Central memory CD8-positive, alpha-beta T cell (primary cell): ENCODE results near the gene MID2.
"Not testable (repeated sequence)": the region's sequence is repeated elsewhere in the genome, so short reads cannot be mapped to it uniquely, and the experiment has no call there.

Experiments used
- ATAC-seq: fragments of 150-1000 bp; cut with Tn5 transposase; replicated peaks from 2 replicates; pipeline ENCODE4 v1.10.0; 2022; ENCODE audit warnings: mild to moderate bottlenecking, moderate FRiP score, moderate number of reproducible peaks; ENCODE audit not compliant: poor library complexity, severe bottlenecking; ENCODE audit errors: extremely low read depth
- DNase-seq, 2 donors: peaks; one replicate each; pipeline ENCODE4 v3.0.0; 2021; ENCODE audit warnings: low spot score in 2 of 2
- H3K27ac Mint-ChIP-seq: one replicate; pipeline ENCODE4 v1.8.0; 2022; ENCODE audit warnings: low read depth, mild to moderate bottlenecking, moderate library complexity, mixed read lengths
- H3K27me3 Mint-ChIP-seq: one replicate; pipeline ENCODE4 v1.8.0; 2022; ENCODE audit warnings: mixed read lengths
- H3K36me3 Mint-ChIP-seq: one replicate; pipeline ENCODE4 v1.8.0; 2022; ENCODE audit warnings: mild to moderate bottlenecking, moderate library complexity, mixed read lengths; ENCODE audit not compliant: insufficient read depth
- H3K4me1 Mint-ChIP-seq: one replicate; pipeline ENCODE4 v1.8.0; 2022; ENCODE audit warnings: mixed read lengths
- H3K4me3 Mint-ChIP-seq: one replicate; pipeline ENCODE4 v1.8.0; 2022; ENCODE audit warnings: mild to moderate bottlenecking, moderate library complexity, mixed read lengths
- H3K9me3 Mint-ChIP-seq: one replicate; pipeline ENCODE4 v1.8.0; 2022; ENCODE audit warnings: mixed read lengths

Gene MID2

DNA sequence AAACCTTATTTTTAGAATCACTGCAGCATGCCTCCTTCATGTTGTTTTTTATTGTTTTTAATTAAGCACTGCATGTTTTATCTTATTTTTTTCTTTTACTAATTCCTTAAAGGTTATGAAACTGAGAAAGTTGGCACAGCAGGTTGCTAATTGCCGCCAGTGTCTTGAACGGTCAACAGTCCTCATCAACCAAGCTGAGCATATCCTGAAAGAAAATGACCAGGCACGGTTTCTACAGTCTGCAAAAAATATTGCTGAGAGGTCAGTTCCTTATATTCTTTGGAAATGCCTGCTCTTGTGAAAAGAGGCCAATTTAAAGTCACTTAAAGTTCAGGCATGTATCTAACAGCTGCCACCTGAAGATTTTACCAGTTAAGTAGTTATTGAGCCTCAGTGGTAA lies 79.7 kb downstream of the MID2 start:
- Mint-ChIP-seq H3K27ac (no peak overlapping the region), H3K4me1 (no peaks in the 10 kb centered on the region), H3K27me3 (no peaks in the 10 kb centered on the region), H3K4me3 (no peak overlapping the region), H3K36me3 (peaks cover 22% of the 10 kb centered on the region), H3K9me3 (no peaks in the 10 kb centered on the region)
- DNase-seq (no peak), ATAC-seq (no peak)

DNA sequence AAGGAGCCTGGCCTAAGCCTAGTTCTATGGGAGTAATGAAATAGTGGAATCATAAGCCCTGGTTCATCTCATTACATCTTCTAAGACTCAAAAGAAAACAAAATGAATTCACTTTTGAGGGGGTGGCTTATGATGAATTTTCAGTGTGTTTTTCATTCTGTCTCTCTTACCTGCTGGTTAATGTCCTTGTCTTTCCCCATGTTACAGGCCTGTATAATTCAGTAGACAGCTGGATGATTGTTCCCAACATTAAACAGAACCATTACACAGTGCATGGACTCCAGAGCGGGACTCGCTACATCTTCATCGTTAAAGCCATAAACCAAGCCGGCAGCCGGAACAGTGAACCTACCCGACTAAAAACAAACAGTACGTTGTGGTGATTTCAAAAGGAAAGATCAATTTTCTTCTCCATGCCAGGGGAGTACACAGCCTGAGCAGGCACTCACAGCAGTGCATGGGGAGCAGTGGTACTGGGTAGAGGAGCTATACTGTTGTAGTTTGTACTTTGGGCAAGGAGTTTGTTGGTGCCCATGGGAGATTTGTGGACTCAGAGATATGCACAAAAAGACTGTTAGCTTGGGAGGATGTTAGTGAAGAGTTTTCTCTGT lies 98.6 kb downstream of the MID2 start:
- Mint-ChIP-seq H3K27ac (no peak overlapping the region), H3K4me3 (no peak overlapping the region), H3K36me3 (peaks cover 15% of the 10 kb centered on the region), H3K9me3 (no peaks in the 10 kb centered on the region), H3K4me1 (no peaks in the 10 kb centered on the region), H3K27me3 (no peaks in the 10 kb centered on the region)
- ATAC-seq (no peak), DNase-seq (no peak)

DNA sequence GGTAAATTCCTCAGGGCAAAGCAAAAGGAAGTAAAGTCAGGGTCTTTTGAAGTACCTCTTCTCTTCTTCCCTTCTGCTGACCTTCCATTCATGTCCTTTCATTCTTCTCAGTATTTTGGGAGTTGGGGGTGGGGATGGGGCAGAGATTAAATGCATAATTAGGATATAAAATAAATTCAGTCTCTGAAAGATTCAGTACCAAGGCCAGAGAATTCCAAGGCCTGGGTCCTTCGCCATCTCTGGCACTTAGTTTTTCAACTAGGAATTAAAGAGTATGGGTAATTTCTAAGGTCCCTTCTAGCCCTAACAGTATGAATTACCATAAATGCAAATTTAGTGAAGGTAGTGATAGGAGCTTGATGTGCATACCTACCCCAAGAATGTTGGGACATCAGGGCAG lies 108.6 kb downstream of the MID2 start:
- H3K4me1 Mint-ChIP-seq = no peaks in the 10 kb centered on the region

DNA sequence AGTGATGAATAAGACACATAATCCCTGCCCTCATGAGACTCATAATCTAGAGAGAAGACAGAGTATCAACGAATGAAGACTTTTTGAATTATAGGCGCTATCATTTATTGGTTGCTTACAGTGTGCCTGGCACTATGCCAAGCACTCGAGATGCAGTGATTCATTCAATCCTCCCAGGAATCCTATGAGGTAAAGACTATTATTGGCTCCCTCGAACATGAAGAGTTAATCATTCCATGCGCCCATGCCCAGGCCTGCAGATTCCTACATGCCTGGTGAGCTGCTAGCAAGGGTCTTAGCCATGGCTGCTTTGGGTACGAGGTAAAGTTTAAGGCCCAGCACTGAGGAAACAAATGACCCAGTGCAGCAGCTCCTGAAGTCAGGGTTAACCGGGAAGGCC lies 109.5 kb downstream of the MID2 start:
- no peaks in the 10 kb centered on the region for H3K9me3 Mint-ChIP-seq
- H3K27ac Mint-ChIP-seq = no peak overlapping the region
- no peak for ATAC-seq
- no peak overlapping the region for H3K4me3 Mint-ChIP-seq
- peaks cover 17% of the 10 kb centered on the region for H3K27me3 Mint-ChIP-seq
- no peak for DNase-seq
- no peaks in the 10 kb centered on the region for H3K4me1 Mint-ChIP-seq
- no peaks in the 10 kb centered on the region for H3K36me3 Mint-ChIP-seq

More for the DNA sequence above, 108.6 kb downstream of the MID2 start:
- DNase-seq (no peak), ATAC-seq (no peak)
- no peak overlapping the region for H3K4me3 Mint-ChIP-seq
- no peaks in the 10 kb centered on the region for H3K9me3 Mint-ChIP-seq
- H3K27me3 Mint-ChIP-seq = peaks cover 17% of the 10 kb centered on the region
- no peaks in the 10 kb centered on the region for H3K36me3 Mint-ChIP-seq
- no peak overlapping the region for H3K27ac Mint-ChIP-seq

DNA sequence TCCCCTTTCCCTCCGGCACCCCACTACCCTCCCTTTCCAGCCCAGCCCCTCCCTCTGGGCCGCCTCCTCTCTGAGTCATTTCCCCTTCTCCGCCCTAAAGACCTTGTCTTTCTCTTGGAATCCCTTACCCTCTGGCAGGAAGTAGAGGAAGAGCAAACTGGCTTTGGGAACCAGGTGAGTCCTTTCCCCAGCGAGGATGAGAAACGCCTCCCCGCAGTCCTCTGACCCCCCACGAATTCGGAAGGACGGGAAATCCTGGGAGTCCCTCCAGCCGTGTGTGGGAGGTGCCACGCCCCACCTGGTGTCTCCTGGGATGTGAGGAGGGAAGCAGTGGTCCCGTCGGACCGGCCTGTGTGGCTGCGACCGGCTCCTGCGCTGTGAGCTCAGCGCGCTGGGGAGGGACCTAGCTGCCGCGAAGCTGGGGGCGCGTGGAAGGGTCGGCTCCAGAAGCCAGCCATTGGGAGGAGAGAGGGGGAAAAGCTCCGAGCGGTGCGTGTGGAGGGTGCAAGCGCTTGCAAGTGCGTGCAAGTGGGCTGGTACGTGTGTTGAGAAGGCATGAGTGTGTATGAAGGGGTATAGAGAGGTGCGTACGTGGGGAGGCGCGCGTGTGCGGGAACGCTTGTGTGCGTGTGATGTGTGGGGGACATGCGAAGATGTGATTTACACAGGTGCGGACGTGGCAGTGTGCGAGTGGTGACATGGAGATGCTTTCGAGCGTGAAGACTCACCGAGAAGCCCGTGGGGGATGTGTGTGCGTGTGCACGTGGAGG lies 110.2 kb downstream of the MID2 start:
- no peaks in the 10 kb centered on the region for H3K36me3 Mint-ChIP-seq
- ATAC-seq (no peak), DNase-seq (no peak)
- H3K4me1 Mint-ChIP-seq = no peaks in the 10 kb centered on the region
- H3K27ac Mint-ChIP-seq = peak overlapping the region; percentile 51
- H3K9me3 Mint-ChIP-seq = no peaks in the 10 kb centered on the region
- peaks cover 17% of the 10 kb centered on the region for H3K27me3 Mint-ChIP-seq
- no peak overlapping the region for H3K4me3 Mint-ChIP-seq

DNA sequence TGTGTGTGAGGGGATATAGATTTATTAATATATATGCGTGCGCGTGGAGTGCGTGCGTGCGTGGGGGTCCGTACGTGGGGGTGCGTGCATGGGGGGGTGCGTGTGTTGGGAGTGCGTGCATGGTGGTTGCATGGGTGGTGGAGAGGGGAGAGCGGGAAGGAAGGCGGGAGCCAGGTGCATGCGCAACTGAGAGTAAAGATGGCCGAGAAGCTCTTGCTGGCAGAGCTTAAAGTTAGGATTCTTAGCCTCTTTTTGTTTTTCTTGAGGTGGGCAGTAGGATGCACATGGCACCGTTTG lies 110.7 kb downstream of the MID2 start:
- peaks cover 17% of the 10 kb centered on the region for H3K27me3 Mint-ChIP-seq
- H3K4me3 Mint-ChIP-seq = no peak overlapping the region
- H3K4me1 Mint-ChIP-seq = no peaks in the 10 kb centered on the region
- H3K36me3 Mint-ChIP-seq = no peaks in the 10 kb centered on the region
- ATAC-seq = no peak
- DNase-seq = no peak
- no peak overlapping the region for H3K27ac Mint-ChIP-seq
- H3K9me3 Mint-ChIP-seq = no peaks in the 10 kb centered on the region

DNA sequence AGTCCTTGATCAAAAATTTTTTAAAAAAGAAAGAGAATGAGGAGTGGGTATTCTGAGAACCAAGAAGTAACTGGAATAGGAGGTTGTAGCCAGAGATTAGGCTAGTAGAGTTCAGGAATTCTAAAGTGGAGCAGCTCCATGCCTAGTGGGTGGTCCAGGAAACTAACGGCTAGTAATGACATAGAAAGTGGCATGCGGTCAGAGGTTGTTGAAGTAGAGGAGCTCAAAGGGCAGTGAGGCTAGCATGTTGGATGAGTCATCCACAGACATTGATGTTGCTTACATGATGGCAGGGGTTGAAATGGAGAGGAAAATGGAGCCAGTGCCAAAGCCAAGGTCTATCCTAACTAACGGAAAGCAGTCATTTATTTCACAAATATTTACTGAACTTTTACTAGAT lies 114.4 kb downstream of the MID2 start:
- no peaks in the 10 kb centered on the region for H3K36me3 Mint-ChIP-seq
- no peak overlapping the region for H3K27ac Mint-ChIP-seq
- DNase-seq = no peak
- H3K27me3 Mint-ChIP-seq = peaks cover 11% of the 10 kb centered on the region
- no peaks in the 10 kb centered on the region for H3K9me3 Mint-ChIP-seq
- H3K4me3 Mint-ChIP-seq = no peak overlapping the region
- no peaks in the 10 kb centered on the region for H3K4me1 Mint-ChIP-seq
- no peak for ATAC-seq

DNA sequence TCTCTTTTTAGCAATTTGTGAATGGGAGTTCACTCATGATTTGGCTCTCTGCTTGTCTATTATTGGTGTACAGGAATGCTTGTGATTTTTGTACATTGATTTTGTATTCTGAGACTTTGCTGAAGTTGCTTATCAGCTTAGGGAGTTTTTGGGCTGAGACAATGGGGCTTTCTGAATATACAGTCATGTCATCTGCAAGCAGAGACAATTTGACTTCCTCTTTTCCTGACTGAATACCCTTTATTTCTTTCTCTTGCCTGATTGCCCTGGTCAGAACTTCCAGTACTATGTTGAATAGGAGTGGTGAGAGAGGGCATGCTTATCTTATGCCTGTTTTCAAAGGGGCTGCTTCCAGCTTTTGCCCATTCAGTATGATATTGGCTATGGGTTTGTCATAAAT lies 129.7 kb downstream of the MID2 start:
- not testable (repeated sequence) for H3K27me3 Mint-ChIP-seq, ATAC-seq, H3K4me1 Mint-ChIP-seq, H3K9me3 Mint-ChIP-seq, H3K36me3 Mint-ChIP-seq, H3K4me3 Mint-ChIP-seq, DNase-seq, H3K27ac Mint-ChIP-seq

DNA sequence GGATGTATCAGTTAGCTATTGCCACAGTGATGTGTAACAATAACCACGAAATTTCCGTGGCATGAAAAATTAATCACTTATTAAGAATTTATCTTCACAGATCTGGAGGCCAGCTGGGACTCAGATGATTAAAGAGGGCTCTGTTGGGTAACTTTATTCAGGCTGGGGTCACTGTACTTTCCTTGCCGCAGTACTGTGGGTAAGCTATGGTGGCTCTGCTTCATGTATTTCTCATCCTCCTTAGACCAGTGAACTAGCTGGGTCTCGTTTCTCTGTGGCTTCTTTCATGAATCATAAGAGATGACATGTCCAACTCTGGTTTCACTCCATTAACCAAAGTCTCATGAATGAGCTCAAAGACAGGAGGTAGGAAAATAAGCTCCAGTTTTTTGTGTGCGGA lies 143.0 kb downstream of the MID2 start:
- ATAC-seq (no peak), DNase-seq (no peak)
- Mint-ChIP-seq H3K27ac (no peak overlapping the region), H3K4me3 (no peak overlapping the region), H3K36me3 (no peaks in the 10 kb centered on the region), H3K27me3 (peaks cover 10% of the 10 kb centered on the region), H3K4me1 (no peaks in the 10 kb centered on the region), H3K9me3 (no peaks in the 10 kb centered on the region)

DNA sequence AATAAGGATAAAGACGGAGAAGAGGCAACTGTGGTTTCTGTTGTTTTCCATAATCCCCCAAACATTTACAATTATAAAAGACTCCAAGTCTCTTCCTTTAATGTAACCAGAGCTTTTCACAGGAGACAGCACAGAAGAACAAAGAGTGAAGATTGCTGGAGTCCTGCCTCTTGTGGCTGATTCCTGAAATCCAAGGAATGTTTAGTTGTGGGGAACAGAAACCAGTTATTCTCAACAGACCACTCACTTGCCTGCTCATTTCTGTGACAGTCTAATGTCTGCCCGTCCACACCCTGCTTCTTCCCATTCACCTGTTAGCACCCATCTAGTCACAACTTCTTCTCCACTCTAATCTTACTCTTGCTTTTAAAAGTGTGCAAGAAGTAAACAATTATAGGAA lies 144.4 kb downstream of the MID2 start:
- Mint-ChIP-seq H3K27me3 (no peaks in the 10 kb centered on the region), H3K4me3 (no peak overlapping the region), H3K4me1 (no peaks in the 10 kb centered on the region), H3K36me3 (no peaks in the 10 kb centered on the region), H3K9me3 (no peaks in the 10 kb centered on the region), H3K27ac (no peak overlapping the region)
- ATAC-seq (no peak), DNase-seq (no peak)

DNA sequence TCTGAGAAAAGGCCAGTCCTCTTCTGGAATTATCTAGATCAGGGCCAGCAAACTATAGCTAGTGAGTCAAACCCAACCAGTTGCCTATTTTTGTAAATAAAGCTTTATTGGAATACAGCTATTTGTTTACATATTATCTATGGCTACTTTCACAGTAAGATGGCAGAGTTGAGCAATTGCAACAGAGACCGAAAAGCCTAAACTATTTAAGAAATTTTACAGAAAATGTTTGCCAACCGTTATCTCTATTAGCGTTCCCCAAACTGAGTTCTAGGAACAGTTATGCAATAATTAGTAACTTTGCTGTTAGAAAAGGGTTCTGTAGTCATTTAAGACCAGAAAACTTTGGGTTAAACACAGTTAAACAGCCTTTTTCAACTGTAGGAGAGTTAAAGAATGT lies 146.0 kb downstream of the MID2 start:
- no peak overlapping the region for H3K27ac Mint-ChIP-seq
- H3K4me3 Mint-ChIP-seq = no peak overlapping the region
- H3K9me3 Mint-ChIP-seq = no peaks in the 10 kb centered on the region
- H3K4me1 Mint-ChIP-seq = no peaks in the 10 kb centered on the region
- H3K36me3 Mint-ChIP-seq = no peaks in the 10 kb centered on the region
- ATAC-seq (no peak), DNase-seq (no peak)
- H3K27me3 Mint-ChIP-seq = no peaks in the 10 kb centered on the region
